CD4-positive, alpha-beta T cell treated with Interleukin-4 for 1 hour (primary cell): ENCODE measurements around the gene DNM1.

Experiments used
- DNase-seq, 2 donors: peaks; one replicate each; pipeline ENCODE4 v3.0.0-alpha.2; 2020 to 2022

DNM1 gene

DNA sequence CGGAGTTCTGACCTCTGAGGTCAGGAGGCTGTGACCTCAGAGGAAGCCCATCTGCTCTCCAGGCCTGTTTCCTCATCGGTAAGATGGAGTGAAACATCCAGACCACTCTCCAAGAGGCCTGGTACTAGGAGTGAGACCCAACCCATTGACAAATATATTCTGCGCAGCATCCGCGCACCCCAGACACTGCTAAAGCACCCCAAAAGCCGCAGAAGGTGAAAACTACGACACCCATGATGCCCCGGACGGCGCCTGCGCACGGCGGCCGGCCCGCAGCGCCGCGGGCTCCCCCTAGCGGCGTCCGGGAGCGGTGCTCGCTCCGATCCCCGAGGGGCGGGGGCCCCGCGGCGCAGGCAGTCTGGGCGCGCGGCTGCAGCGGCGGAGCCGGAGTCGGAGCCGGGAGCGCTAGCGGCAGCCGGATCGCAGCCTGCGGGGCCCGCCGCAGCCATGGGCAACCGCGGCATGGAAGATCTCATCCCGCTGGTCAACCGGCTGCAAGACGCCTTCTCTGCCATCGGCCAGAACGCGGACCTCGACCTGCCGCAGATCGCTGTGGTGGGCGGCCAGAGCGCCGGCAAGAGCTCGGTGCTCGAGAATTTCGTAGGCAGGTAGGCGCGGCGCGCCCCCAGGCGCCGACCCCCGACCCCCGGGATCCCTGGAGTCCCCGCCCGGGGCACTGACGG, at the start of gene DNM1:
Gene DNM1, plus strand, starts transcription at position 356 of the 683 bp plus-strand sequence. Its CDS starts 92 bp downstream, at position 448.
- peak; percentile 73 to 80 for DNase-seq

- DNase-seq, result no peak
Observed at GRCh38 chr9:128153947-128154695, 49.1 kb upstream of the DNM1 start.

DNA sequence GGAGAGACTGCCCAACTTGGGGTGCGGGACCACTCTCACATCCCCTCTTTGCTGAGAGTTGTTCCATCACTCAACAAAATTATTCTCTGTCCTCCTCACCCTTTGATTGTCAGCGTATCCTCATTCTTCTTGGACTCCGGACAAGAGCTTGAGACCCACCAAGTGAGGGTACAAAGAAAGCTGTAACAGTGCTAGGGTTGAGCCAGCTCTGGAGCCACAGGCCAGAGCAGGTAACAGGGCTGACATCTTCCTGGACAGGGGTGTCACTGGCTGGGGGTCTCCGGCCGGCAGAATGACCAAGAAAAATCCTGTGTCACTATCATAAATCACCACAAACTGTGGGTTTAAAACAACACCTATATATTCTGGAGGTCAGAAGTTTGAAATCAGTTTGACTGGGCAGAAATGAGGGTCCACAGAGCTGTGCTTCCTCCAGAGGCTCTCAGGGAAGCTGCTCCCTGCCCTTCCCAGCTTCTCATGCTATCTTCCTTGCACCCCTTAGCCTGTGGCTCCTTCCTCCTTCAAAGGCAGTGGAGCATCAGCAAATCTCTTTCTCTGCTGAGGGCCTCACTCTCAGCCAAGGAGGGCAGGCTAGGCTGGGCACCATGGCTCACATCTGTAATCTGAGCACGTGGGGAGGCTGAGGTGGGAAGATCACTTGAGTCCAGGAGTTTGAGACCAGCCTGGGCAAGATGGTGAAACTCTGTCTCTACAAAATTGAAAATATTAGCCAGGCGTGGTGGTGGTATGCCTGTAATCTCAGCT, 47.3 kb upstream of the DNM1 start:
- DNase-seq, result no peak

- peak; percentile 62 to 73 for DNase-seq
Observed at GRCh38 chr9:128159522-128159783, 43.7 kb upstream of the DNM1 start.

- DNase-seq, result peak; percentile 93 to 95
Observed at GRCh38 chr9:128159784-128160602, 43.2 kb upstream of the DNM1 start, which contains the start of gene BBLN. TSS of gene BBLN (plus strand) at chr9:128160265. CDS start at chr9:128160408, 143 bp downstream.

DNA sequence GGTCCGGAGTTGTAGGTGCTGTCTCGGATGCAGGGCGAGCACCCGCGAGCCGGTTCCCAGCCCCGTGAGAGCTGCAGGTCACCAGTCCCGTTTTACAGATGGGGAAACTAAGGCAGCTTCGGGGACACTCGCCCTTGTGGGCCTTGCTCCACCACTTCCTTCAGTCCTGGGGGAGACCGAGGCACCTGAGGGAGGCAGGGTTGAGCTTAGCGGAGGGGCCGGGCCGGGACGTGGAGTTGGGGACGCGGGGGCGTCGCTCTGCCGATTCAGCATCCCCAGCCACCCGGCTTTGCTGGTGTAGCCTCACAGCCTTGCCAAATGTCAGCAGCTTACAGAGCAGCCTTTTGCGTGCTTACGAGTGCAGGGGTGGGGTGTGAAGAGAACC, 42.6 kb upstream of the DNM1 start:
- DNase-seq, result peak in 1 of 2 donors; percentile 18

GRCh38 chr9:128161215-128161902, 41.8 kb upstream of the DNM1 start:
- DNase-seq, result no peak

- no peak for DNase-seq
Observed at GRCh38 chr9:128162215-128163026, 40.8 kb upstream of the DNM1 start.

- DNase-seq, result no peak
Observed at GRCh38 chr9:128163027-128163515, 40.1 kb upstream of the DNM1 start.

DNA sequence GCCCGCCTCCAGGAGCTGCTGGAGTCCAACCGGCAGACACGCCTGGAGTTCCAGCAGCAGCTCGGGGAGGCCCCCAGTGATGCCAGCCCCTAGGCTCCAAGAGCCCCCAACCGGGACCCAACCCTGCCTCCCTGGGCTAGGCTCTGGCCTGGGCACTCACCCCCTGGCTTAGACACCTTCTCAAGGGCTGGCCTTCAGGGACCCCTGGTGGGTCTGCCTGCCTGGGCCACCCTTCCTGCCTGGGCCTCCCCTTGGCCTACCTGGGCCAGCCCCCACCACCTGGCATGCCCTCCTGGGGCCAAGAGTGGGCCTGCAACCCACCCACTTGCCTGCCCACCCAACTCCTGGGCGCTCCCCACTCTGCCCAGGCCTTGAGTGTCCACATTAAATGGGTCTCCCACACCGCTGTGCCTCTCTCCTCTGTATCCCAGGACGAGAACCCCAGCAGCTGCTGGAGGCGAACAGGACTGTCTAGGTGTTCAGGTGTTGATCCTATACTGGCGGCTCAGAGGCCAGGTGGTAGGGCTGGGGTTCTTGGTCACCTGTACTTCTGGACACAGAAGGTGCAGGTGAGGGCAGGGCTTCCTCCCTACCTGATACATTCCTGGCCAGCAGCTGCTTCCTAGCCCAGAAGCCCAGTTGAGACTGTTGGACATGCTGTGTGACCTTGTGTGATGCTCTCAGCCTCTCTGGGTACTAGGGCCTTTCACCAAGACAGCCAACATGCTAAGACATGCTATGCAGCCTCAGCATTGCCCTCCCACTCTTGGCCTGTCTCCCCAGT, 39.5 kb upstream of the DNM1 start:
- no peak for DNase-seq

GRCh38 chr9:128164307-128164885, 38.8 kb upstream of the DNM1 start:
- no peak for DNase-seq

- DNase-seq, result no peak
Observed at GRCh38 chr9:128166169-128166568, 37.0 kb upstream of the DNM1 start.

- no peak for DNase-seq
Observed at GRCh38 chr9:128167209-128167608, 36.0 kb upstream of the DNM1 start.

- no peak for DNase-seq
Observed at GRCh38 chr9:128168731-128169308, 34.4 kb upstream of the DNM1 start.

DNA sequence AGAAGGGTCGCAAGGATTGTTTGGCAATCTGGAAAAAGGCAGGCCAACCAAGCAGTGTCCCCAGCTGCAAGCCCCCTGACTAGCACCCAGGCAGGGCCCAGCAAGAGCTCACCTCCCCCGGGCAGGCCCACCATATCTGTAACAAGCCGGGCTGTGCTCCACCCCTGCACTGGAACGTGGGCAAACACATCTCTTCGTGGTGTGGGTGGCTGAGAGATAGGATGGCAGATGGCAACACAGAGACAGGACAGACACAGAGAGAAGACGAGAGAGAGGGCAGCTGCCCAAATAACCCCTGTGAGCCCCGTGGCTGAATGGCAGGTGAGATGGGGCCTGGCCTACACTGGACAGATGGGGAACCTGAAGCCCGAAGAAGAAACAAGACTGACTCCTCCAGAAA, 33.7 kb upstream of the DNM1 start:
- no peak for DNase-seq

GRCh38 chr9:128169925-128170324, 33.3 kb upstream of the DNM1 start:
- no peak for DNase-seq

DNA sequence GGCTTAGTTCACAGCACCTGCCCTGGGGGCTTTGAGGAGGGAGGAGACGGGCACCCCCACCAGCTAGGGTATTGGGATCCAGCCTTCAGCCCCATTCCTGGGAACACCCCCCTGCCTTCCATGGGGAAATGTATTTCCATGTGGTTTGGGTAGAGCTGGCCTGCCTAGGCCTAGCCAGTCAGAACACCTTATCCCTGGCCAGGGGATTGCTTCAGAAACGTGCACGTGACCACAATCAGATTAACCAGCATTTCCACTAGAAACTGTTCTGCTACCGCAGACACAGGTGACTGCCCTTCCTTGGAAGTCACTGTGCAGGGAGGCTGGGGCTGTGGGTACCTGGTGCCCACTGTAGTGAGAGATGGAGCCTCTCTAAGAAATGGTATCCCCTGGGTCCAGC, 29.1 kb upstream of the DNM1 start:
- no peak for DNase-seq

- no peak for DNase-seq
Observed at GRCh38 chr9:128175102-128175563, 28.0 kb upstream of the DNM1 start.

DNA sequence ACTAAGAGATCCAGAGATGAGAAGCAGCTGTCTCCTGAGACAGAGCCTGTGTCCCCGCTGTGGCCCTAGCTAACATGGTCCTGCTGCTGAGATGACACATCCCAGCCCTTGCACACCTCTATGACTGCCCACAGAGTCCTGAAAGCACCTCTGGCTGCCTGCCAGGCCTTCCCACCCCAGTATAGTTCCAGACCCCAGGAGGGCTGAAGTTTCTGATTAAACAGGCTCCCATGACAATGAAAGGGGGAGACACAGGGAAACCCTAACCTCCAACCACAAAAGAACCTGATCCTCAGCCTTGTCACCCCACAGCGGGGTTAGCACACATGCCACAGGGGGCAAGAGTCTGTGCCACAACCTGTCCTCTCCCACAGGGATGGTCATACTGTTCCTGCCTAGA, 27.5 kb upstream of the DNM1 start:
- no peak for DNase-seq
